ENCODE results near the gene ATG3. TPM values are rescaled to one million over a fixed set of nuclear protein-coding genes. Genes with fewer than 3 reads are reported as not detected.

ATG3 gene
- 75.1 TPM for total RNA-seq (2021; ENCODE audit: unreplicated experiment)
- polyA plus RNA-seq (2012; ENCODE audit: insufficient read length) = 60.0 TPM
- Bru-seq, nascent RNA = percentile 91 among the genes with signal in this experiment
- percentile 81 among the genes with signal in this experiment for BruChase-seq, experiment 1, labeled RNA remaining after a 2-hour chase
- BruChase-seq, experiment 2, labeled RNA remaining after a 6-hour chase = percentile 83 among the genes with signal in this experiment
- long read RNA-seq, transcript ATG3-202 (11 exons, 3,010 nt) = minor isoform, 17 of 195 reads
- long read RNA-seq, transcript ATG3-207 (2 exons, 2,758 nt) = minor isoform, 41 of 195 reads
- long read RNA-seq, transcript ATG3-201 (12 exons, 1,570 nt) = major isoform, 123 of 195 reads
- long read RNA-seq, partial matches to known transcripts = 6 of 195 reads
- long read RNA-seq, other reads (novel, unspliced or antisense) = 8 of 195 reads

GRCh38 chr3:112561734-112562529, at the start of gene ATG3, which contains the start of gene SLC35A5:
ATG3 (minus strand) TSS chr3:112561962; CDS start chr3:112561528, 434 bp downstream.
SLC35A5 (plus strand) TSS chr3:112562045; CDS start chr3:112563404, 1,359 bp downstream.
- H3K36me3 ChIP-seq (ENCODE audit: control insufficient read depth, insufficient read depth, low read length) = peaks cover 7% of the 10 kb centered on the region; the same call in 1 of the 2 replicates
- H3K27ac ChIP-seq (ENCODE audit: low read length) = peak within 1 kb of the TSS; percentile 97
- H3K4me3 ChIP-seq (ENCODE audit: low read depth in 2 of 2, low read length in 2 of 2) = peak within 1 kb of the TSS; percentile 95 to 99
- peaks cover 18% of the 10 kb centered on the region; the same call in 1 of the 2 replicates for H3K4me1 ChIP-seq (ENCODE audit: control insufficient read depth, insufficient read depth, low read length)
- TF ChIP-seq CTCF (IDR thresholded peaks at IDR 0.05) (no peak), SIN3A (IDR thresholded peaks at IDR 0.05; ENCODE audit: borderline replicate concordance, insufficient read depth, low read depth, low read length) (peak; percentile 98), REST (IDR thresholded peaks at IDR 0.05; ENCODE audit: insufficient read depth in 1 of 2, low read depth in 2 of 2, low read length in 1 of 2) (0 out of 4 replicates have a peak, but pooled peaks of 1 of the 2 experiments have one; percentile 19), POLR2AphosphoS5 (IDR thresholded peaks at IDR 0.05; ENCODE audit: low read depth, low read length) (peak; percentile 92), TCF7L2 (IDR thresholded peaks at IDR 0.05; ENCODE audit: low read depth, low read length) (peak; percentile 76)
- CTCF ChIA-PET = no interaction called here
- BruUV-seq (replicated peaks) = TSS peak; percentile 78
- intact Hi-C loops (cut with micrococcal nuclease; ENCODE audit: unreplicated experiment) = no loop called here
- POLR2A ChIA-PET = no interaction called here
- in situ Hi-C loops (cut with HindIII; ENCODE audit: low pct_unique_long_range_greater_than_20kb, low sequenced_read_pairs) = no loop called here
- DNase-seq (ENCODE audit: low read depth, low spot score) (peak; percentile 98), ATAC-seq (peak; percentile 95)
- H3K27me3 ChIP-seq (ENCODE audit: control insufficient read depth, insufficient read depth, low read length) = no peaks in the 10 kb centered on the region
- no peaks in the 10 kb centered on the region for H3K9me3 ChIP-seq (ENCODE audit: control insufficient read depth, insufficient read depth, low read depth, low read length)

- Histone ChIP-seq H3K4me1 (ENCODE audit: control insufficient read depth, insufficient read depth, low read length) (no peaks in the 10 kb centered on the region), H3K4me3 (ENCODE audit: low read depth in 2 of 2, low read length in 2 of 2) (no peak overlapping the region), H3K27me3 (ENCODE audit: control insufficient read depth, insufficient read depth, low read length) (peaks cover 7% of the 10 kb centered on the region; the same call in 1 of the 2 replicates), H3K27ac (ENCODE audit: low read length) (no peak overlapping the region), H3K36me3 (ENCODE audit: control insufficient read depth, insufficient read depth, low read length) (no peaks in the 10 kb centered on the region), H3K9me3 (ENCODE audit: control insufficient read depth, insufficient read depth, low read depth, low read length) (no peaks in the 10 kb centered on the region)
- TF ChIP-seq TCF7L2 (IDR thresholded peaks at IDR 0.05; ENCODE audit: low read depth, low read length) (no peak), CTCF (IDR thresholded peaks at IDR 0.05) (no peak), SIN3A (IDR thresholded peaks at IDR 0.05; ENCODE audit: borderline replicate concordance, insufficient read depth, low read depth, low read length) (no peak), REST (IDR thresholded peaks at IDR 0.05; ENCODE audit: insufficient read depth in 1 of 2, low read depth in 2 of 2, low read length in 1 of 2) (no peak), POLR2AphosphoS5 (IDR thresholded peaks at IDR 0.05; ENCODE audit: low read depth, low read length) (no peak)
- DNase-seq (ENCODE audit: low read depth, low spot score) = no peak
- ChIA-PET POLR2A (no interaction called here), CTCF (no interaction called here)
- no peak for ATAC-seq
- BruUV-seq (replicated peaks) = no TSS peak
- in situ Hi-C loops (cut with HindIII; ENCODE audit: low pct_unique_long_range_greater_than_20kb, low sequenced_read_pairs) (no loop called here), intact Hi-C loops (cut with micrococcal nuclease; ENCODE audit: unreplicated experiment) (no loop called here)
These were observed 48.4 kb upstream of the ATG3 start for GRCh38 chr3:112610121-112610520.
